Right atrium auricular region (tissue), 2 donors: Measurements from ENCODE around the gene CLEC10A. TPM values are rescaled to one million over a fixed set of nuclear protein-coding genes. Genes with fewer than 3 reads are reported as not detected.

Experiments used
- DNase-seq: peaks from one replicate; pipeline ENCODE4 v3.0.0-alpha.2; 2019; ENCODE audit warnings: low spot score
- H3K27ac ChIP-seq, 2 donors: fragments of 200-600 bp; sonication (generic); 1 replicate in 1 of 2; 2 replicates in 1 of 2; pipeline ENCODE4 v1.5.1; 2016 to 2019
- H3K27me3 ChIP-seq, 2 donors: fragments of 200-600 bp; sonication (generic); one replicate each; pipeline versions ENCODE4 v1.5.1 to v1.6.0; 2017 to 2019
- H3K36me3 ChIP-seq: fragments of 200-600 bp; sonication (generic); one replicate; pipeline ENCODE4 v1.5.1; 2016
- H3K4me1 ChIP-seq, 2 donors: fragments of 200-600 bp; sonication (generic); one replicate each; pipeline versions ENCODE4 v1.5.1 to v1.6.0; 2017 to 2019
- H3K4me3 ChIP-seq, 2 donors: fragments of 200-600 bp; sonication (generic); 1 replicate in 1 of 2; 2 replicates in 1 of 2; pipeline ENCODE4 v1.5.1; 2017 to 2019; ENCODE audit warnings: mild to moderate bottlenecking in 1 of 2, moderate library complexity in 1 of 2
- H3K9me3 ChIP-seq, 2 donors: fragments of 200-600 bp; sonication (generic); one replicate each; pipeline ENCODE4 v1.5.1; 2019
- CTCF ChIP-seq, 2 donors: fragments of 200-600 bp; sonication (generic); IDR thresholded peaks; one replicate each; pipeline ENCODE4 v1.5.1; 2019; ENCODE audit warnings: antibody characterized with exemption in 2 of 2
- total RNA-seq, 2 donors: library from RNA; depleted of rRNA; stranded (reverse); fragments of >200 nt; gene quantifications; one replicate each; pipeline ENCODE4 v1.1.0, GENCODE V29; 2016

Gene CLEC10A
- total RNA-seq, 2 donors from 2014 or later, result 1.4 to 3.6 TPM

- peaks cover 0 to 4% of the 10 kb centered on the region in 2 donors for H3K27me3 ChIP-seq
- H3K27ac ChIP-seq, result no peak overlapping the region
- no peak for DNase-seq
- H3K4me1 ChIP-seq, result peaks cover 0 to 43% of the 10 kb centered on the region in 2 donors
- H3K4me3 ChIP-seq, result peak overlapping the region in 1 of 2 donors; percentile 33
- no peaks in the 10 kb centered on the region for H3K36me3 ChIP-seq
- no peaks in the 10 kb centered on the region for H3K9me3 ChIP-seq
- TF ChIP-seq CTCF (IDR thresholded peaks at IDR 0.05), result peak in 1 of 2 donors; percentile 26
Measured at GRCh38 chr17:7046127-7046724, 33.8 kb downstream of the CLEC10A start.

GRCh38 chr17:7045492-7046126, 34.4 kb downstream of the CLEC10A start:
- no peak for DNase-seq
- peaks cover 0 to 43% of the 10 kb centered on the region in 2 donors for H3K4me1 ChIP-seq
- peak overlapping the region in 1 of 2 donors; percentile 33 for H3K4me3 ChIP-seq
- peak; percentile 51 to 83 for TF ChIP-seq CTCF (IDR thresholded peaks at IDR 0.05)
- no peaks in the 10 kb centered on the region for H3K9me3 ChIP-seq
- H3K36me3 ChIP-seq, result no peaks in the 10 kb centered on the region
- H3K27ac ChIP-seq, result no peak overlapping the region
- H3K27me3 ChIP-seq, result peaks cover 0 to 4% of the 10 kb centered on the region in 2 donors

- Histone ChIP-seq H3K27ac (peak within 1 kb of the TSS; percentile 22 to 61), H3K27me3 (peaks cover 0 to 4% of the 10 kb centered on the region in 2 donors), H3K4me3 (peak within 1 kb of the TSS; percentile 30 to 59), H3K4me1 (peaks cover 0 to 43% of the 10 kb centered on the region in 2 donors), H3K9me3 (no peaks in the 10 kb centered on the region), H3K36me3 (no peaks in the 10 kb centered on the region)
- TF ChIP-seq CTCF (IDR thresholded peaks at IDR 0.05), result no peak
- DNase-seq, result no peak
Measured at GRCh38 chr17:7043497-7044198, 36.4 kb downstream of the CLEC10A start, which contains the start of gene SLC16A11. SLC16A11 (minus strand) TSS chr17:7044092; CDS start chr17:7043513, 579 bp downstream.

- DNase-seq, result no peak
- TF ChIP-seq CTCF (IDR thresholded peaks at IDR 0.05), result no peak
- Histone ChIP-seq H3K4me1 (peaks cover 0 to 43% of the 10 kb centered on the region in 2 donors), H3K4me3 (peak overlapping the region; percentile 30 to 59), H3K27ac (peak overlapping the region; percentile 22 to 61), H3K27me3 (peaks cover 0 to 4% of the 10 kb centered on the region in 2 donors), H3K9me3 (no peaks in the 10 kb centered on the region), H3K36me3 (no peaks in the 10 kb centered on the region)
Measured at GRCh38 chr17:7043182-7043496, 36.9 kb downstream of the CLEC10A start.

DNA sequence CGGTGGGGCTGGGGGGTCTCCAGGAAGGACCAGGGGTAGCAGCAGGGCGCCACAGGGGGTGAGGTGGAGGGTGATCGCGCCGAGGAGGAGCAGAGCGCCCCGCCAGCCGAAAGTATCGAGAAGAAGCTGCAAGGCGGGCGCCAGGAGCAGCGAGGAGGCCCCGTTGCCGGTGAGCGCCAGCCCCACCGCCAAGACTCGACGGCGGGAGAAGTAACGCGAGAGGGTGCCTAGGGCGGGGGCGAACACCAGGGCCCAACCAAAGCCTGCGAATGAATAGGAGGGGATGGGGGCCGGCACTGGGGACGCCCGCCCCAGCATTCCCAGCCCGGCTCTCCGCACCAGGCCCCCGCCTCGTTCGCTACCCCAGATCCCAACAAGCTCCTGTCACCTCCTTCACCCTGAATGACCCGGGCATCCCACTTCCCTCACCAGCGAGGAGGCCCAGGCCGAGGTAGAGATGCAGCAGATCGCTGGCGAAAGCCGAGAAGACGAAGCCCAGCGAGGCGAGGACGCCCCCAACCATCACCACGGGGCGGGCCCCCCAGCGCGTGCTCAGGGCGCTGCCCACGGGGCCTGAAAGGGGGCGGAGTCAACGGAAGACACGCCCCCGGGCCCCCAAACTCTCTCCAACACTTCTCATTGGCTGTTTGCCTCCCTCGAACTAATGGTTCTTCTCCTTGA, 37.4 kb downstream of the CLEC10A start:
- Histone ChIP-seq H3K27me3 (peaks cover 0 to 4% of the 10 kb centered on the region in 2 donors), H3K36me3 (no peaks in the 10 kb centered on the region), H3K4me3 (peak overlapping the region; percentile 30 to 59), H3K27ac (peak overlapping the region; percentile 22 to 61), H3K9me3 (no peaks in the 10 kb centered on the region), H3K4me1 (peaks cover 0 to 43% of the 10 kb centered on the region in 2 donors)
- TF ChIP-seq CTCF (IDR thresholded peaks at IDR 0.05), result no peak
- no peak for DNase-seq
